HG03439 (cell line): Measurements from ENCODE around the gene N4BP2L1.

Experiments used
- ATAC-seq: cut with Tn5 transposase; IDR thresholded peaks from one replicate; pipeline ENCODE4 v1.9.1; 2021; ENCODE audit warnings: mild to moderate bottlenecking, moderate library complexity; ENCODE audit not compliant: unreplicated experiment

Gene N4BP2L1

DNA sequence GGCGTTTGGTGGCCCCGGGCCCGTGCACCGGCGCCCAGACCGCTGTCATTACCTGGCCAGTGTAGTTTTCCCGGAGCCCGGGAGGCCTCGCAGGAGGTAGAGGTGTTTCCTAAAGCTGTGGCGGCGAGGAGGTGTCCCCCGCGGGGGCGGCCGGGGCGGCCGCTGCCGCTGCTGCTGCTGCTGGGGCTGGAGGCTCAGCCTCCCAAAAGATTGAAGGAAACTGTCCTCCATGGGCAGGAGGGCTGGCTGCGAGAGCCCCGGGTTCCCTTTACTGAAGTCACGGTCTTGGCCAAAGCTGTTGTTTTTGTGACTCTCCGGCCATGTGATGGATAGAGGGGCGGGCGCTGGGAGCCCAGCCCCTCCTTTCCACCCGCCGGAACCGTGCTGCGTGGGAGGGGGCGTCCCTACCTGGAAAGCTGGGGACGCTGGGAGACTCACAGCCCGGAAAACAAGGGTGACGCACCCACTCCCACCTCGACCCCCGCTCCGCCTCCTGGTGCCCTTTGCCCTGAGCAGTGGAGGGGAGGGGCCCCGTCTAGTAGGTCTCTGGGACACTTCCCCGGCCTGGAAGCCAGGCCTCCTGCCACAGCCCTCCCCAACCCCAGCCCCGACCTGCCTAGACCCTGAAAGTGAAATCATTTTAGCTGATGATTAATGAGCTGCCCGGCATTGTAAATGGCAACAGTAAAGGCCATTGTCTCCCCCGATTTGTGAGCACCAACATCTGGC lies at the start of gene N4BP2L1:
TSS of gene N4BP2L1 (minus strand) at position 279 of the 729 bp plus-strand sequence. CDS start at position 231, 48 bp downstream.
- peak; percentile 66 for ATAC-seq

DNA sequence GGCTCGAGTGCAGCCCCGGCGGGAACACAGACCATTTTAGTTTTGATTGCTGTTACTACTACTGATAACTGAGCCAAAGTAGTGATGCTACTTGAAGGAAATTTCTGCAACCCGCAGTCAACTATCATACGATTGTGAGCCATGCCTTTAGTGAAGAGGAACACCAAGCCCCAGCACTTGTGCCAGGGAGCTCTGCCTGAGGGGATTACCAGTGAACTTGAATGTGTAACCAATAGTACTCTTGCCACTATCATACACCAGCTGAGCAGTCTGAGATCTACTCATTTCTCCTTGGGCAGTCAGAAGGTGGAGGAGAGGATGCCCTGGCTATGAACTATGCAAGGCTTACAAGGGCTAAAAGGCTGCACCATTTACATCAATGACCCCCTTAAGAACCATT lies 49.0 kb upstream of the N4BP2L1 start:
- no peak for ATAC-seq

DNA sequence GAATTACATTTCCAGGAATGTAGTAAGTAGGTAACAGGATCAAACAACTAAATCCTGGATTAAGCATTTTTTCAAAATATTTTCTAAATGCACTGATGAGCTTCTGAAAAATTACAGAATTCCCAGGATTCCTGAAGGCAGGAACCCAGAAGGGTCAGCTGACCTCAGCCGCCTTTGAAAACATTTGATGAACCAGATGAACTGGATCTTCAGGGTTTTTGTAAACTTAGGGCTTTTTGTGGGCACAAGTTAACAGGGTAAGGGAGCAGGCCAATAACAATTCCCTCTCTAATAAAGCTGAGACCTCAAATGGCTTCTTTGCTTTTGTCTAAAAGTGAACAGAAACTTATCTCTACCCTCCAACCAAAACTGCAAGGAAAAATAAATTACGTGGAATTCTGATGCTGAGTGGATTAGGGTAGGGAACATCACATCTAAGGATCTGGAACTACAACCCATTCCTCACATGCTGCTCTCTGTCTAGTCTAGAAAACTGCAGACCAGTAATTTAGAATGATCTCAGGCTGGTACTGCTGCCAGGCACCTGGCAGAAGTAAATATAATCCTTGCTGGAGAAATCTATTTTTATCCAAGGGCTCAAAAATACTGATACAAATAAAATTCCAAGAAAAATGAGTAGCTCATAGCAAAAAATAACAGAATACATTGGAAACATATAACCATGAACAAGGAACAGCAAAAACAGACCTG lies 48.2 kb upstream of the N4BP2L1 start:
- no peak for ATAC-seq

DNA sequence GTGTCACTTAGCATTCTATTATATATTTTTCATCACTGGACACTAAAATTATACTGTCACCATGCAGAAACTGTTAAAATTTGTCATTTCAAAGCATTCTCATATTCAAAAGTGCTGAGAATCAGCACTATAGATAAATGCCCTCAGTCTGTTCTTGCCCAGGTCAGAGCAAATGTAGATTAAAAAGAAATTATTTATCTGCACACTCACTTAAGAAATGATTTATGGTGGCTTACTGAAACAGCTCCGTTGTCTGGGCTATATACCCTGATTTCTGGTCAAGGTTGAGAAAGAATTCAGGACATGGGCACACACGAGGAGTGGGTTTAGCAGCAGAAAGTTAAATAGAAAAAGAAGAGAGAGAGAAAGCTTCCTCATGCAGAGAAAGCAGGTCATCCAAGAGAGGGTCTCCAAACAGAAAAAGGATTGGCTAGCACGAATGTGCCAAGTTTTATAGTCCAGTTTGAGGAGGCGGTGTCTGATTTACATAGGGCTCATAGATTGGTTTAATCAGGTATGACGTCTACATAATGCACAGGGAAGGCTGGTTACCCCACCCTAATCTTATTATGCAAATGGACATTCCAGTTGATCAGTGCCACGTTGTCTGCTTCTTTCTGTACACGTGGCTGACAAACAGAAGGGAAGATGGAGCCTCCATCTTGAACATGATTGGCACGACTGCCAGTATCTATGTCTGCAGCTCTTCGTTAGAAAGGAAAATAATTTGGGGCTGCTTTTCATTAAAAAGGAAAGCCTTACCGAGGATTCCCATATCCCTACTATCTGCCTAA lies 47.3 kb upstream of the N4BP2L1 start:
- ATAC-seq = no peak

DNA sequence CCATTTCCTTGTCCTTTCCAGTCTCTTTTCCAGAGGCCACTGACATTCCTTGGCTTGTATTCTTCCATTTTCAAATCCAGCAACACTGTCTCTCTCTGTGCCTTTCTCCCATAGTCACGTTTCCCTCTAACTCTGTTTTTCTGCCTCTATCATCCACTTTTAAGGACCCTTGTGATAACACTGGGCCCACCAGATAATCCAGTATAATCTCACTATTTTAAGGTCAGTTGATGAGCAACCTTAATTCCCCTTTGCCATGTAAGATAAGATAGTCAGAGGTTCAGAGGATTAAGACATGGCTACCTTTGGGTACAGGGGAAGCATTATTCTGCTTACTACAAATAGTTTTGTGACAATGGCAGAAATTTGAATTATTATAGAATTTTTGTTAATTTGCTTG lies 45.7 kb upstream of the N4BP2L1 start:
- no peak for ATAC-seq

DNA sequence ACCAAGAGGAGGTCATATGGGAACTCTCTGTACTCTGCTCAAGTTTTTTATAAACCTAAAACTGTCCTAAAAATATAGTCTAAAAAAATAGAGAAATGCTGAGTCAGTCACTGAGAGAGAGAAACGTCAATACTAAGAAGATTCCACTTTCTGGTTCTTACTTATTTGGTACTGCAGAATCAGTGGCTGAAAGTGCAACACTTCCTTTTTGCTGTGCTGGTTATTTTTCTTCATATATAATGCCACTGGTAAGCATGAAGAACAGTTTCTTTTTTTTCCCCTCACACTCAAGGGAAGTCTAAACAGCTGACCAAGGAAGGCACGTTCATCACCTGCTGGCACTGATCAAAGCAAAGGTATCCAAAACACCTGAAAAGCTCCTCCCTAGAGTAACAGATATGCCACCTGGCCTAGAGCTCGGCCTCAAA lies 44.3 kb upstream of the N4BP2L1 start:
- peak; percentile 83 for ATAC-seq

DNA sequence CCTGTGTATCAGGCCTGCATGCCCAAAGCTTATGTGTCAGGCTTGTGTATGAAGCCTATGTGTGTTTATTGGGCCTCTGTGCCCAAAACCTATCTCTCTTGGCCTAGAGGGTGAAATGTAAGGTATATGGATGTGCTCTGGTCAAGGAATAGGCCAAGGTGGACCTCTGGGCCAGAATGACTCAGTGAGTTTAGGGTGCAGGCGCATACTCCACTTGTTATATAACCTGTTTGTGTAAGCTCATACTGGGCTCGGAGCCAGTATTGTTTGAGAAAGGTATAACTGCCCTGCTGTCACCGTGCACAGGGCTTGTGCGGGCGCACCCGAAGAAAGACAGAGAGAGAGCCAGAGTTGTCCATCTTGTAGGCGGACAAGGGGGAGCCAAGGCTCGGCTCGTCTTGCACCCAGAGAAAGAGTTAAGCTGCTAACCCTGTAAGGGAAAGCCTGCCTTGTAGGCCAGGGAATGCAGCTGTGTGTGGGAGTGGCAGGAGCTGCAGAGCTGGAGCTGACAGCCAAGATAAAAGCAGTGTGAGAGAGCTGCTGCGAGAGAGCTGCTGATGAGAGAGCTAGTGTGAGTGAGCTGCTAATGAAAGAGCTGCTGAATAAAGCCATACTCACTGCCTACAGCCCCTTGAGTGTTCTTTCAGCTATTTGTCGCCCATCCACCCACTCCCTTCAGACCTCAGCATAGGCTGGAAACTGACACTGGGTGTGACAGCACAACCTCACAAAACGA lies 43.4 kb upstream of the N4BP2L1 start:
- no peak for ATAC-seq

DNA sequence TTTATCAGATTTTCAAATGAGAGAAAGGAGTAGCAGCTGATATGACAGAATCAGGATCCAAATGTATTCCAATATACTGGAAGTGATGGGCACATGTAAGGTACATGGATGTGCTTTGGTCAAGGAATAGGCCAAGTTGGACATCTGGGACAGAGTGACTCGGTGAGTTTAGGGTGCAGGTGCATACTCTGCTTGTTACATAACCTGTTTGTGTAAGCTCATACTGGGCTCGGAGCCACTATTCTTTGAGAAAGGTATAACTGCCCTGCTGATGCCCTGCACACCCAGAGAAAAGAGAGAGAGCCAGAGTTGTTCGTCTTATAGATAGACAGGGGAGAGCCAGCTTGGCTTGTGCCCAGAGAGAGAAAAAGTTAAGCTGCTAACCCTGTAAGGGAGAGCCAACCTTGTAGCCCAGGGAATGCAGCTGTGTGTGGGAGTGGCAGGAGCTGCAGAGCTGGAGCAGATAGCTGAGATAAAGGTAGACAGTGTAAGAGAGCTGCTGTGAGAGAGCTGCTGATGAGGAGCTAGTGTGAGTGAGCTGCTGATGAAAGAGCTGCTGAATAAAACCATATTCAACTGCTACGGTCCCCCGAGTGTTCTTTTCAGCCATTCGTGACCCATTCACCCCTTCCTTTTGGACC lies 40.7 kb upstream of the N4BP2L1 start:
- no peak for ATAC-seq

DNA sequence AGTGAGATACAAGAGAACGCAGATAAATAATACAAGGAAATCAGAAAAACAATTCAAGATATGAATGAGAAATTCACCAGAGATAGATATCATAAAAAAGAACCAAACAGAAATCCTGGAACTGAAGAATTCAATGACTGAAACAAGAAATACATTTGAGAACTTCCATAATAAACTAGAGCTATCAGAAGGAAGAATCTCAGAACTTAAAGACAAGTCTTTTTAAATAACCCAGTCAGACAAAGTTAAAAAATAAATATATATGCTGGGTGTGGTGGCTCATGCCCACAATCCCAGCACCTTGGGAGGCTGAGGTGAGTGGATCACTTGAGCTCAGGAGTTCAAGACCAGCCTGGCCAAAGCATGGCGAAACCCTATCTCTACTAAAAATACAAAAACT lies 28.7 kb upstream of the N4BP2L1 start:
- ATAC-seq = no peak

DNA sequence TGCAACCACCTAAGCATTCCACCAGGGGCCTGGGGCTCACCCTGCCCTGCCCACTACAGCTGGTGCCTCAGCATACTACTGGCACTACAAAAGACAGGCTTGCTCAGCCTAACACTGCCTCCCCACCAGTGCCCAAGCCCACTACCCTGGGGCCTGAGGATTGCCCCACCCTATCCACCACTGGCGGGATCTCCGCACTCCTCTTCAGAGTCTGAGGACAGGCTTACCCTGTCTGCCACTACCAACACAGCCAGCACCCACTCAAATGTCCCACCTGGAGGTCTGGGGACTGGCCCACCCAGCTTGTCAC lies 27.6 kb upstream of the N4BP2L1 start:
- no peak for ATAC-seq

DNA sequence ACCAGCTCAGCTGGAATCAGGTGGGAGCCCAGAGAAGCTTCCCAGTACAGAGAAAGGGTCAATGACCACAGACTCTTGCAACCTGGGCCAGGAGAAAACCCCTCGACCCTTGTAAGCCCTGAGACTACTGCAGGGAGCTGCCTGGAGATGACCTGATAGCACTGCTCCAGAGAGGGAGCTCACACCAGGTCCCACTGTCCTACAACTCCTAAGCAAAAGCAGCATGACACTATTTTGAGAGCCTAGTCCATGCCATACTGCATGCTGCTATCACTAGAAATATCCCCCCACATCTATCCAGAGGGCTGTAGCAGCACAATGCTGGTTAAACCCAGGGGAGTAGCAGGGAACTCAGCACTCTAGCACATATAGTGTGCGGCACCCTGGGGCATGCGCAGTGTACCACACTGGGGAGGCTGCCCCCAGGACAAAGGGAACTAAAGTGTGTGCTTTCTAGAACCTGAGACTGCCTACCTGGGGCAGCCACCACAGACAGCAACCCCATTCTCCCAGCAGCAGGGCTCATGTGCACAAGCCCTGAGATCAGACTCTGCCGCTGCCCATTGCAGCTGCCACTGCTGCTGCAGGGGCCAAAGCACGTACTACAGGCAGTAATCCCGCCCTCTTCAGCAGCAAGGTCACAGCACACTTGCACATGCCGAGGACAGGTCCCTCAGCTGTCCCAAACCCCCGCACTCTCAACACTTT lies 27.1 kb upstream of the N4BP2L1 start:
- ATAC-seq = no peak

DNA sequence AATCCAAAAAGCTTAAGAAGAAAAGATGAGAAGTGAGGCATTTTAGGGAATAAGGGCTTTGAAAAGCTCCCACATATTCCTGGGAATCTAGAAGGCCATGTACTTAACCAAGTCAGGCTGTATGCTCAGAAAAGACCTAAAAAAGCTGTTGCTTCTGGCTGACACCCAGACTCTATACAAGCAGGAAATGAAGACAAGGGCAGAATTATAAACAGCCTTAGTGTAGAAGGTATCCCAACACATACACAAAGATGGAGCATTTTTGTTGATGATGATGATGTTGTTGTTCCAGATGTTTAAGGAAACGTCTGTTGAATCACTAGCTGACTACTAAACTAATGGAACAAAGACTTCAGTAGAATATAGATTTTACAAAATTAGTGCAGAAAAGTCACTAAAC lies 26.1 kb upstream of the N4BP2L1 start:
- ATAC-seq = no peak

DNA sequence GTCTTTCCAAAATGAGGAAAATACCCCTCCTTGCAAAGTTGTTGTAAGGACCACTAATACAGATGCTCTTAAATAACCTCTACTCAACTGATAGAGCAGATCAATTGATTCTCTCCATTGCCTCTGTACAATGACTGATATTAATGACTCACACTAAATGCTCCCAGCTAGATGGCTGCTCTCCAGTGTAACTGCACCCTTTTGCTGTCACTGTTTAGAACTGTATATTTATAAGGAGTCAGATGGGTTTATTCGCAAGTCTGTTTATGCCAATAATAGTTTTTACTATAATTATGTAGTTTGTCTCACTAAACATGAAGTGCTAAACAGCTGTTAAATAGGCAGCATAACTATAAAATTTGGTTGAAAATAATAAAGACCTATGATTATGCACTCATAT lies 21.0 kb upstream of the N4BP2L1 start:
- no peak for ATAC-seq

DNA sequence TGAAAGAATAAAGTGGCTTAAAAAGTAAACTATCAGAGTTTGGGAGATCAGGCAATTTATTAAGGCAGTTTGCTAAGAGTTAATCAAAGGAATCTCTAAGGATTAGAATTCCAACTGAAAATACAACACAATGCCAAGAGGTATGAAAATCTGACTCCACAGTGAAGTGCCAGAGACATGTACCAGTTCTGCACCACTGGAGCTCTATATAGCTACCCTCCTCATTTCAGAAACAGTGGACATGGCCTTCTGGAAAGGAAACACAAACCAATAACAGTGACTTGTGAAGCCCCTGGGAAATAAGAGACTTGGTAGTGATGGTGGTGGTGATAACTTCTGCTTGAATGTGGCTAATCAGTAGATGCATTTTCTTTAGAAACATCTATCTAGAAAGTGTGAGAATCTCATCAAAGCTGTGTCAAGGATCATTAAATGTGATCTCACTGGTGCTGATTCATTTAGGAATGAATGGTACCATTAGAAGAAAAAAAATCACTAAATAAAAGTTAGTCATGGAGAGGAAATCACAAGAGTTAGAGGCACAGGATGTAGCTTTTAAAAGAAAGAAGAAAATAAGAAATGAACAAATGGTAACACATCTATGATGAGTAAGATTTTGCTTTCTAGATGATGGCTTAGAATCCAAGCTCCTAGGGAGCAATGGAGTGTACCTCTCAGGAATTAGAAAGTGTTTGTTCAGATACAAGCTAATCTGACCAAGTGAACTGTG lies 20.1 kb upstream of the N4BP2L1 start:
- no peak for ATAC-seq

DNA sequence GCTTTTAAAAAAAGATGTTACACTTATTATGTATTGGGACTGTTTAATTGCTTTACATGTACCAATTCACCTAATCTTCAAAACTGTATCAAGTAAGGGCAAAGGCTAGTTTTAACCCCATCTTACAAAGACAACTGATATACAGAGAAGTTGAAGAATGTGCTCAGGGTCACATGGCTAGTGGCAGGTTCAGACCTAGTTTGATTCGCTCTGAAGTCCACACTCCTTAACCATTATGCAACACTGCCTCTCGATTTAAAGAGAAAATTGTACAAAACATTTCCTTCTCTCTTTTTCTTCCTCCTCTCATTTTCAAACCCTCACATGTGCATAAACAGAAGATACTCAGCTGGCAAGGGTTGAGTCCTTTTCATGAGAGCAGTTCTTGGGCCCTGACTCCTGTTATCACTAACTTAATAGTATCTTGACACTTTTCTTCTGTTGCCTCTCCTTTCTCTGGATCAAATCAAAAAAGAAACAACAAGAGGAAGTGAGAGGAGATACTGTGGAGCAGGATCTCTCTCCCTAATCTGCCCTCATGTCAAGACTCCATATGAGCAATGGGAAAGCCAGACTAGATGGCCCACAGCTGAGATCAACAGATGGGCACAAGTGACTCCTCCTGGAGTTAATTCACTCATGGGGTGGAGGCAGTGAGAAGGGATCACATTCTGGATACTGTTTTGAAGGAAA lies 19.0 kb upstream of the N4BP2L1 start:
- no peak for ATAC-seq

DNA sequence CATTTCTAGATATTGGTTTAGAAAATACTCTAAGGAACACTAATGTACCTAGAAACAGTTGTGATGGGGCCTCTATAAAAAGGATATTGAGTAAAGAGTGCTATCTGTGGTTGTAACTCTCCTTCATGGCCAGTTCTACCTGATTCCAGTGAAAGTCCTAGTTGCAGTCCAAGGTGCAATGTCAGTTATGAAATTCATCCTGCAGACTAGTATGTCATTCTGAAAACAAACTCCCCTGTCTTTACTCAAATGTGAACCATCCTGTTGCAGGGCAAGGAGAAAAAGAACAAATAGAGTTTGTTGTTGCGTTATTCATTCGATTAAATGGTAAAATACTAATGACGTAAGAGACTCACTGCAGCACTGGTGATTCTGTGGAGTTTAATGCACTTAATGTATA lies 18.3 kb upstream of the N4BP2L1 start:
- ATAC-seq = no peak

DNA sequence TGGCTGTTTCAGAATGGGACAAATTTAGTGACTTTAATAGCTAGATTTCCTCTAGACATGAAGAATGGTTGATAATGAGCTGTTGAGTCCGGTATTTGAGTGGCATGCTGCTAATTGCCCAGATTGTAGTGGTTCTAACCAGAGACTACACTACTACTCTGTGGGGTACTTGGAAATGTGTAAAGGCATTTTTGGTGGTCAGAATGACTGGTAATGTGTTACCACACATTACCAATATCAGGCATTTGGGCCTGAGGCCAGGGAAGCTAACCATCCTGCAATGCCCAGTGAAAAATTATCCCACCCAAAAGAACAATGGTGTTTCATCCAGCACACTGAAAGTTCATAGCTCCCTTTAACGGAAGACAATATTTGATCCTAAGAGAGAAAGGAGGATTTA lies 17.5 kb upstream of the N4BP2L1 start:
- ATAC-seq = no peak

DNA sequence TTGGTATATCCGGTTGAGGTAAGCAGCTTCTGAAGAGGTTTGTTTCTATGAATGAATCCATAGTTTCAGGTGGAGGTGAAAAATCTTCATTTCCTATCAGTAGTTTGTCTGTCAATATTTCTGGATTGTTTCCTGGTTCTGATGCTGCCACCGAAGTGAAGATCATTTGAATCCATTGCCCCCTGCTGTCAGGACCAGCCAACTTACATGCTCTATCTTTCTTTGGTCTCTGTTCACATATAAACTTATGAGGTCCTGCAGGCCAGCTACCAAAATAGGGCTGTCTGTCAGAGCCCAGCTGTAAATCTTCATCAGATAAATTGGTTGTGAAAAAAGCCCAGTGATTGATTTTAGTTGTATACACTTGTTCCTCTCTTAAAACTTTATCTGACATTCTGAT lies 15.2 kb upstream of the N4BP2L1 start:
- no peak for ATAC-seq

DNA sequence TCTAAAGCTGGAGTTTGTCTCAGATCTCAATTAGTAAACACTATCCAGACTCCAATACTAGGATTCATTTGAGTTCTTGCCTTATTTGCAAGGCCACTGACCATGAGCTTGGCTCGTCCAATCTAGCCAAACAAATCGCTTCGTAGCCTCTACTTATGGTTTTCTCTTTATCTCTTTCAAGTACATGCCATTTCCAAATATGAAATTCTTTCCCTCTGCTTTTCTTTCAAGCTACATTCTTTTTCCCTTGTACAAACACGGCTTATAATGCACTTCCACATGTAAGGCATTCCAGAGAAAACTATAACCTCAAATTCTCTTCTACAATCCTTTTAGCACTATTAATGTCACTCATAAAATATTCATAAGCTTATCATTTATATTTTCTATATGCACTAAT lies 10.9 kb upstream of the N4BP2L1 start:
- ATAC-seq = no peak
